PC-3 (cell line): Measurements from ENCODE around the gene SOS1.

ENCODE experiments used
- EZH2 ChIP-seq: fragments of 300-600 bp; sonication (generic); IDR thresholded peaks from one replicate; pipeline ENCODE4 v1.6.1; 2017; ENCODE audit warnings: antibody characterized with exemption, mild to moderate bottlenecking, low read length; ENCODE audit not compliant: unreplicated experiment
- EZH2phosphoT487 ChIP-seq: fragments of 300-600 bp; sonication (generic); IDR thresholded peaks from 2 replicates; pipeline ENCODE4 v1.6.1; 2018; ENCODE audit warnings: mild to moderate bottlenecking, antibody characterized with exemption, low read length, borderline replicate concordance
- TF ChIP-seq, protein P1 (sequence below): fragments of 300-600 bp; sonication (generic); conservative IDR thresholded peaks from 2 replicates; pipeline ENCODE4 v1.5.1; 2017; ENCODE audit warnings: antibody characterized with exemption, low read depth, mild to moderate bottlenecking, low read length

DNA sequence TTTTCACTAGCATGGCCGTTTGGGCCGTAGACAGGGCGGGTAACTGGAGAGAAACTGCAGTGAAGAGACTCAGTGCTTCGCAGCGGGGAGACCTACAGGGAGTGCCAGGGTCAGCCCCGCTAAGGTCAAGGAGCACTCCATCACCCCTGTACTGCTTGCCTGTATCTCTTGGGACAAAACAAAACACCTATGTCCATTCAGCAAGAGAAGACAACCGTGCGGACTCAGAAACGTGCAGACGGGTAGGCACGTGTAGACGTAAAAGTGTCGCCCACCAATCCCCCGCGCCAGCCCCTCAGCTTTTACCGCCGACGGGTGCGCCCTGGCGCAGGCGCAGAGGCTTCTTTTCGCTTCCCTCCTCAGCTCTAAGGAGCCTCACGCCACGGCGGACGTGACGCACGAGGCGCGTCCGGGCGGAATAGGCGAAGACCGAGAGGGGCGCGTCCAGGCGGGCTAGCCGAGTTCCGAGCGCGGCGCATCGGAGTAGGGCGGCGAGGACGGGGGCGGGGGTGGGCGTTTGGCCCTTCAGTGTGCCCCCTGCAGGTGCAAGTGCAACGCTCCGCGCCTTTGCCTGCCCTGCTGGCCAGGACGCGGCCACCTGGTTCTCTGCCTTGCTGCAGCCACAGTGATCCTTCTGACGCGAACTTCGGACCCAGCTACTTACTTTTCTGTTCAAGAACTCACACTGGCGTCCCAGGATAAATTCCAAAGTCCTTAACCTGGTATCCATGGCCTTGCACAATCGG, 3.3 kb upstream of the SOS1 start:
- TF ChIP-seq, protein P1, sequence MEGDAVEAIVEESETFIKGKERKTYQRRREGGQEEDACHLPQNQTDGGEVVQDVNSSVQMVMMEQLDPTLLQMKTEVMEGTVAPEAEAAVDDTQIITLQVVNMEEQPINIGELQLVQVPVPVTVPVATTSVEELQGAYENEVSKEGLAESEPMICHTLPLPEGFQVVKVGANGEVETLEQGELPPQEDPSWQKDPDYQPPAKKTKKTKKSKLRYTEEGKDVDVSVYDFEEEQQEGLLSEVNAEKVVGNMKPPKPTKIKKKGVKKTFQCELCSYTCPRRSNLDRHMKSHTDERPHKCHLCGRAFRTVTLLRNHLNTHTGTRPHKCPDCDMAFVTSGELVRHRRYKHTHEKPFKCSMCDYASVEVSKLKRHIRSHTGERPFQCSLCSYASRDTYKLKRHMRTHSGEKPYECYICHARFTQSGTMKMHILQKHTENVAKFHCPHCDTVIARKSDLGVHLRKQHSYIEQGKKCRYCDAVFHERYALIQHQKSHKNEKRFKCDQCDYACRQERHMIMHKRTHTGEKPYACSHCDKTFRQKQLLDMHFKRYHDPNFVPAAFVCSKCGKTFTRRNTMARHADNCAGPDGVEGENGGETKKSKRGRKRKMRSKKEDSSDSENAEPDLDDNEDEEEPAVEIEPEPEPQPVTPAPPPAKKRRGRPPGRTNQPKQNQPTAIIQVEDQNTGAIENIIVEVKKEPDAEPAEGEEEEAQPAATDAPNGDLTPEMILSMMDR, result peak; percentile 61
- TF ChIP-seq EZH2 (no peak), EZH2phosphoT487 (no peak)
